GM23338 (cell line): ENCODE results near the gene TDRD7. TPM values are rescaled to one million over a fixed set of nuclear protein-coding genes. Genes with fewer than 3 reads are reported as not detected.

Source experiments
- ATAC-seq: fragments of 200-7000 bp; cut with Tn5 transposase; 3 replicates; pipeline ENCODE4 v1.9.1; 2020
- DNase-seq: peaks from one replicate; pipeline ENCODE4 v3.0.0-alpha.2; 2015; ENCODE audit warnings: low spot score
- H2AFZ ChIP-seq: fragments of 200-600 bp; sonication (generic); 2 replicates; pipeline ENCODE4 v1.8.0; 2016; ENCODE audit warnings: antibody characterized with exemption, mild to moderate bottlenecking, moderate library complexity
- H3F3A ChIP-seq: fragments of 200-600 bp; sonication (generic); replicated peaks from 2 replicates; pipeline ENCODE4 v1.8.0; 2017; ENCODE audit warnings: antibody characterized with exemption, mixed run types, low read depth
- H3K27ac ChIP-seq: fragments of 200-600 bp; sonication (generic); 2 replicates; pipeline ENCODE4 v1.6.1; 2016; ENCODE audit warnings: low read depth
- H3K27me3 ChIP-seq: fragments of 200-600 bp; sonication (generic); 2 replicates; pipeline ENCODE4 v1.8.0; 2016; ENCODE audit warnings: mild to moderate bottlenecking, mixed run types, moderate library complexity; ENCODE audit not compliant: insufficient read depth
- H3K36me3 ChIP-seq: fragments of 200-600 bp; sonication (generic); 2 replicates; pipeline ENCODE4 v1.8.0; 2016; ENCODE audit warnings: mild to moderate bottlenecking; ENCODE audit not compliant: insufficient read depth
- H3K4me1 ChIP-seq: fragments of 200-600 bp; sonication (generic); 2 replicates; pipeline ENCODE4 v1.8.0; 2016; ENCODE audit warnings: mild to moderate bottlenecking, moderate library complexity; ENCODE audit not compliant: insufficient read depth
- H3K4me2 ChIP-seq: fragments of 200-600 bp; sonication (generic); 2 replicates; pipeline ENCODE4 v1.7.1; 2017; ENCODE audit warnings: mixed run types
- H3K4me3 ChIP-seq: fragments of 200-600 bp; sonication (generic); 2 replicates; pipeline ENCODE4 v1.6.1; 2016; ENCODE audit warnings: mixed run types
- H3K79me2 ChIP-seq: fragments of 200-600 bp; sonication (generic); replicated peaks from 2 replicates; pipeline ENCODE4 v1.8.0; 2017; ENCODE audit warnings: mild to moderate bottlenecking; ENCODE audit not compliant: insufficient read depth
- H3K9me2 ChIP-seq: fragments of 200-600 bp; sonication (generic); 2 replicates; pipeline ENCODE4 v1.8.0; 2017; ENCODE audit not compliant: insufficient read depth
- H4K20me1 ChIP-seq: fragments of 200-600 bp; sonication (generic); replicated peaks from 2 replicates; pipeline ENCODE4 v1.8.0; 2017; ENCODE audit warnings: mild to moderate bottlenecking; ENCODE audit not compliant: insufficient read depth
- H3K27ac Mint-ChIP-seq: 2 replicates; pipeline ENCODE4 v1.8.0; 2020; ENCODE audit warnings: inconsistent platforms, mild to moderate bottlenecking, moderate library complexity, mixed read lengths
- H3K27me3 Mint-ChIP-seq: 3 replicates; pipeline ENCODE4 v1.8.0; 2022; ENCODE audit warnings: low read depth, mild to moderate bottlenecking, moderate library complexity, mixed read lengths, inconsistent platforms; ENCODE audit not compliant: insufficient read depth, poor library complexity
- H3K36me3 Mint-ChIP-seq: 3 replicates; pipeline ENCODE4 v1.8.0; 2021; ENCODE audit warnings: low read depth, mild to moderate bottlenecking, inconsistent platforms, moderate library complexity, mixed read lengths
- H3K4me1 Mint-ChIP-seq: 3 replicates; pipeline ENCODE4 v1.8.0; 2020; ENCODE audit warnings: mild to moderate bottlenecking, inconsistent platforms, mixed read lengths
- H3K4me3 Mint-ChIP-seq: 3 replicates; pipeline ENCODE4 v1.8.0; 2021; ENCODE audit warnings: moderate library complexity, mild to moderate bottlenecking, inconsistent platforms, mixed read lengths
- H3K9me3 Mint-ChIP-seq: 3 replicates; pipeline ENCODE4 v1.8.0; 2020; ENCODE audit warnings: moderate library complexity, mild to moderate bottlenecking, inconsistent platforms, mixed read lengths
- CREB1 ChIP-seq: fragments of 250-450 bp; sonication (Bioruptor Pico); IDR thresholded peaks from 2 replicates; pipeline ENCODE4 v1.5.0; 2020; ENCODE audit warnings: low read depth, mild to moderate bottlenecking, moderate library complexity
- CTCF ChIP-seq, 2 experiments: fragments of 200-600 bp in 1 of 2; sonication (generic) in 1 of 2; conservative IDR thresholded peaks; 2 replicates each; pipeline versions ENCODE4 v1.5.1 to v1.6.1; 2016 to 2017; ENCODE audit warnings: antibody characterized with exemption in 2 of 2, low read depth in 2 of 2, mild to moderate bottlenecking in 2 of 2, moderate library complexity in 1 of 2
- EZH2phosphoT487 ChIP-seq: fragments of 200-600 bp; sonication (generic); IDR thresholded peaks from one replicate; pipeline ENCODE4 v1.8.1; 2018; ENCODE audit warnings: antibody characterized with exemption; ENCODE audit not compliant: unreplicated experiment
- NANOG ChIP-seq: IDR thresholded peaks from 2 replicates; pipeline ENCODE4 v1.6.1; 2016; ENCODE audit warnings: antibody characterized with exemption, borderline replicate concordance
- POLR2AphosphoS5 ChIP-seq: IDR thresholded peaks from 2 replicates; pipeline ENCODE4 v1.6.1; 2016; ENCODE audit warnings: antibody characterized with exemption, low read depth
- REST ChIP-seq: IDR thresholded peaks from one replicate; pipeline ENCODE4 v1.6.1; 2018; ENCODE audit warnings: antibody characterized with exemption; ENCODE audit not compliant: unreplicated experiment
- STAT1 ChIP-seq: IDR thresholded peaks from one replicate; pipeline ENCODE4 v1.6.1; 2016; ENCODE audit warnings: antibody characterized with exemption; ENCODE audit not compliant: unreplicated experiment
- ZNF462 ChIP-seq: fragments of 250-450 bp; sonication (Bioruptor Pico); IDR thresholded peaks from 2 replicates; pipeline ENCODE4 v1.5.0; 2020; ENCODE audit warnings: mild to moderate bottlenecking, moderate library complexity
- polyA plus RNA-seq: library from polyadenylated mRNA; unstranded; fragments of >200 nt; fragmentation: Nextera tagmentation; extraction: Ambion mirVana; gene quantifications from 2 replicates; pipeline ENCODE4 v1.2.1, GENCODE V29; 2016
- total RNA-seq: library from RNA; depleted of rRNA; stranded (reverse); fragments of >200 nt; shearing (Covaris generic); gene quantifications from 2 replicates; pipeline ENCODE4 v1.2.3, GENCODE V29; 2014

The TDRD7 gene
- total and polyA plus RNA-seq, 2 experiments from 2014 or later = 1.7 to 3.1 TPM

DNA sequence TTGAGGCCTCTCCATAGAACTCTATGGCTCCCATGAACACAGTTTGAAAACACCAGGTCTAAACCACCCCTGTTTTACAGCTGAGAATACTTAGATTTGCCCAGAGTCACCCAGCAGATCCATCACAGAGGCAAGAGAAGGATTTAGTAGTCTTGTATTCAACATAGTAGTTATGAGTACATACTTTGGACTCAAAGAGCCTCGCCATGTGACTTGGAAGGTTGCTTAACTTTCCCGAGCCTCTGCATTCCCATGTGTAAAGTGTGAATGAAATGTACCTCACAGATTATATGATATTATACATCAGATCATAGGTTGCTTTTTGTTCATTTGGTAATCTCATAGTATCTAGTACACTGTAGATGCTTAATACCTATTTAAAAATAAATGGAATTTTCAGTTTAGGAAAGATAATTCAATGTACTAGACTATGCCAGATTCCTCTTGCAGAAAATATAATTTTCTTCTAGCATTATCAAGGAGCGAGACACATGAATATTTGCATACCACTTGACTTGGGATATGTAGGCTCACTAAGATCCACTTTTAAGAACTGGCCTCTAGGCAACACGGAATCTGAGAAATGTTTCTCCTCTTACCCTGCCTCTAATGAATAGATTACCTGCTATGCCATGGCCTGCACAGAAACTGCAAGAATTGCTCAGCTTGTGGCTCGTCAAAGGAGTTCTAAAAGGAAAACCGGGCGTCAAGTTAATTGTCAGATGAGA lies 18.6 kb downstream of the TDRD7 start (continued):
- TF ChIP-seq REST = no peak
- TF ChIP-seq STAT1 = no peak

DNA sequence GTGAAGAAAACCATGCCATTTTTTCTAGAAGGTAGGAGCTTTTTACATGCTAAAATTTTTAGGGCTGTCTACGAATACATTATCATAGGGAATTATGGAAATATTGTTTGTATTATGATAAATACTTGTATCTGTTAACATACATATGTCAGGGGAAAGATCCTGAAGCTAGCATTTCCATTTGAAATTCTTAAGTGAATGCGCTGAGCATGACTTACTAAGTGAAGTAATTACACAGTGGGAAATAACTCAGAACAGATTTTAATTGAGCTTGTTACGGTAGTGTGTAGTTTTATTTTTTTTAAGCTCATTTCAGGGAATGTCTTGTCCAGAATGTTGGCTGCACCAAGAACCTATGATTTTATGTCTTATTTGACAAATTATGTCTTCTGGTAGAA lies 19.1 kb downstream of the TDRD7 start:
- Mint-ChIP-seq H3K27me3 (peaks cover 2% of the 10 kb centered on the region), H3K9me3 (no peaks in the 10 kb centered on the region), H3K27ac (no peak overlapping the region), H3K4me1 (peaks cover 7% of the 10 kb centered on the region), H3K36me3 (no peaks in the 10 kb centered on the region), H3K4me3 (no peak overlapping the region)
- Histone ChIP-seq H3K27ac (no peak overlapping the region), H3F3A (no peaks in the 10 kb centered on the region), H3K4me2 (no peak overlapping the region), H3K9me2 (no peaks in the 10 kb centered on the region), H3K79me2 (no peaks in the 10 kb centered on the region), H4K20me1 (no peaks in the 10 kb centered on the region), H2AFZ (no peak overlapping the region), H3K36me3 (no peaks in the 10 kb centered on the region), H3K4me3 (no peak overlapping the region), H3K27me3 (no peaks in the 10 kb centered on the region), H3K4me1 (0 out of 2 replicates have a peak, but pooled peaks cover 7% of the 10 kb centered on the region)
- DNase-seq (no peak), ATAC-seq (no peak)
- TF ChIP-seq NANOG (no peak), EZH2phosphoT487 (no peak), ZNF462 (no peak), CREB1 (no peak), CTCF (conservative IDR thresholded peaks at IDR 0.05; ENCODE audit: low read depth in 2 of 2) (no peak), REST (no peak), POLR2AphosphoS5 (no peak)
